Stimulated activated CD8-positive, alpha-beta memory T cell treated with anti-CD3 and anti-CD28 coated beads, Interleukin-7, amount 100 ng/mL, for 48 hours (primary cell): ENCODE results near the gene C19orf81.

ENCODE experiments used
- DNase-seq, 2 donors: peaks; one replicate each; pipeline ENCODE4 v3.0.0-alpha.2; 2020; ENCODE audit warnings: low read depth in 1 of 2; ENCODE audit errors: extremely low read depth in 1 of 2

C19orf81 gene

GRCh38 chr19:50708179-50708879 lies 59.1 kb downstream of the C19orf81 start:
- DNase-seq, result no peak
